Muscle layer of duodenum (tissue), 2 donors: ENCODE data around the gene NLK.

Experiments
- H3K27ac ChIP-seq: one replicate; pipeline ENCODE4 v1.7.0; 2013; ENCODE audit warnings: mild to moderate bottlenecking, low read length
- H3K27me3 ChIP-seq: one replicate; pipeline ENCODE4 v1.7.0; 2013; ENCODE audit warnings: low read depth, mild to moderate bottlenecking, control low read depth, low read length
- H3K36me3 ChIP-seq, 2 donors: one replicate each; pipeline ENCODE4 v1.7.0; 2013; ENCODE audit warnings: low read length in 2 of 2, control low read depth in 1 of 2, mild to moderate bottlenecking in 1 of 2; ENCODE audit not compliant: insufficient read depth in 2 of 2, control insufficient read depth in 1 of 2
- H3K4me1 ChIP-seq, 2 donors: one replicate each; pipeline ENCODE4 v1.7.0; 2013; ENCODE audit warnings: low read length in 2 of 2, mild to moderate bottlenecking in 2 of 2, control low read depth in 1 of 2, moderate library complexity in 1 of 2; ENCODE audit not compliant: insufficient read depth in 2 of 2, control insufficient read depth in 1 of 2
- H3K4me3 ChIP-seq, 2 donors: one replicate each; pipeline ENCODE4 v1.7.0; 2013; ENCODE audit warnings: low read length in 2 of 2, low read depth in 1 of 2, mild to moderate bottlenecking in 1 of 2
- H3K9me3 ChIP-seq, 2 donors: one replicate each; pipeline ENCODE4 v1.7.0; 2013; ENCODE audit warnings: low read length in 2 of 2, control low read depth in 1 of 2, mild to moderate bottlenecking in 1 of 2; ENCODE audit not compliant: control insufficient read depth in 1 of 2
- donor health status: healthy.

NLK gene

DNA sequence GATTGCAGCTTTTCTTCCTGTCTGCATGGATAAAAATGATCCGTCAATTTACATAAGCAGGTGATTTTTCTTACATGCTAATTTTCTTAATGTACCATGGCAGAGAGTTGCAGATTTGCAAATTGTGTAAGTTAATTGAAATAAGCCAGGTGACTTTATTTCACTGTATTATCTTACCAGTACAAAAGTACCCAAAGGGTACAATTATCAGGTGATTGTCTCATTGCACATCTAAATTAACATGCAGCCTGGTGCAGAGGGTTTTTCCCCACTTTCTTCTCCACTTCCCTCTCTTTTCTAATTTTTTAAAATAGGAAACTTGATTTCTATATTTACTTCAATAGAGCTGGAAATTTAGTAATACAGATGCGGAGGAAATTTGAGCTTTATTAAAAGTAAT is 11.2 kb downstream of the NLK start:
- H3K27ac ChIP-seq = no peak overlapping the region
- peaks cover 16 to 23% of the 10 kb centered on the region in 2 donors for H3K4me1 ChIP-seq

DNA sequence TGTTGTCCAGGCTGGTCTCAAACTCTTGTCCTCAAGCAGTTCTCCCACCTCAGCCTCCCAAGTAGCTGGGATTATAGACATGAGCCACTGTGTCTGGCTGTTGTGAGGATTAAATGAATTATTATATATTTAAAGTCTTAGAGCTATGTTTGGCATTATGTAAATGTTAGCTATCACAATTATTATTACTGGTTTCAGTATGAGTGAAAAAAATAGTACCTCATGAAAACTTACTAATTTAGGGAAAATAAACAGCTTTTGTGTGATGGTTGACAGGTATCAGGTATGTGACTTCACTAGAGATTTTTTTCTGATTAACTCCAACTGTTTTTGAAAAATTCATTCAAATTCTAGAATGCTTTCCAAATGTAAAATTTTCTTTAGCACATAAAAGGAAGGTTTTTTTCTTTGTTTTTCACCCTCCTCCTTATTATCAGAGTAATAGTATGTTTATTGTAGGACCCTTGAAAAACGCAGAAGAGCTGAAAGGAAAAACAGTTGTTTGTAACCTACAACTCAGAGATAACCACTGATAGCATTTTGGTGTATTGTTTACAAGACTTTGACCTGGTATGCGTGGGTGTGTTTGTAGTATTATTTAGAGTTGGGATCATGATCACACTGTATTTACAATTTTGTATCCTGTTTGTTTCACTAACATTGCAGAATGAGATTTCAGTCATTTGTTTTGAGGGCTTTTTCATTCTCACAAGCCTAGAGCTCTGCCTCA is 13.2 kb downstream of the NLK start:
- Histone ChIP-seq H3K27me3 (no peaks in the 10 kb centered on the region), H3K27ac (no peak overlapping the region), H3K4me1 (peaks cover 16 to 23% of the 10 kb centered on the region in 2 donors), H3K36me3 (no peaks in the 10 kb centered on the region), H3K9me3 (no peaks in the 10 kb centered on the region), H3K4me3 (no peak overlapping the region)

More for the DNA sequence above, 11.2 kb downstream of the NLK start:
- Histone ChIP-seq H3K36me3 (no peaks in the 10 kb centered on the region), H3K9me3 (no peaks in the 10 kb centered on the region), H3K27me3 (no peaks in the 10 kb centered on the region), H3K4me3 (no peak overlapping the region)

DNA sequence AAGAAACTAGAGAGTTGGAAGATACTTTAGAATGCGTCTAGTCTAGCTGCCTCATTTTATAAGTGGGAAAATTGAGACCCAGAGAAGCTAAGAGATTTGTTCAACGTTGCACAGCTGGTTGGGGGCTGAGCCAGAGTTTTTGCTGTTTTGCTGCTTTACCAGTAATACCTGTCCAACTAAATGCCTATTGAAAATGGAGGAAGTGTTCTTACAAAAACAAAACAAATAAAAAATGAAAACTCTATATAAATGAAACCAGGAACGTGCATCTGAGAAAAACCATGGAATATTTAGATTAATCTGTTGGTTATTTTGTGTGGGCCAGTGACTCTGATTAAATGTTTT is 13.8 kb downstream of the NLK start:
- Histone ChIP-seq H3K27me3 (no peaks in the 10 kb centered on the region), H3K36me3 (no peaks in the 10 kb centered on the region), H3K4me1 (peaks cover 16 to 23% of the 10 kb centered on the region in 2 donors), H3K4me3 (no peak overlapping the region), H3K9me3 (no peaks in the 10 kb centered on the region), H3K27ac (no peak overlapping the region)

DNA sequence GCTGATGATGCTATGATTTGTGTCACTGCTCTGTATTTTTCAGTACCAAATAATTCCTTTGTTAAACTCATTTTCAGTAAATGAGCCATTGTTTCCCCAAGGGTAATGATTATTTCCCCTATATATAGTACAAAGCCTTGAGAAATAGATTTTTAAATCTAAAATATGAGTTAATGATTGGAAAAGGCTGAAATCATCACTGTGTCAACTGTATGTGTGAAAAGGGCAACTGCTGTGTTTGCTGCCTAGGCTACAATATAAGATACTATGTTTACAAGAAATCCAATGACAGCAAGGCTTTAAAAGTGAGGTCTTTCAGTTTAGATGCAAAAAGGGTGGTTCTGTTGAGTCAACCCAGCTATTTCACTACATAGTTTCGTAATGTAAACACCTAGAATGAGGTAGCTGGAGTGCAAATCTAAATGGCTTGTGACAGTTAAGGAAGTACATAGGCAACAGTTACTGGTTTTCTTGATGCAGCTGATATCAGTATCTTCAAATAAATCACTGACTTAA is 15.3 kb downstream of the NLK start:
- H3K27me3 ChIP-seq = no peaks in the 10 kb centered on the region
- no peak overlapping the region for H3K4me3 ChIP-seq
- H3K9me3 ChIP-seq = no peaks in the 10 kb centered on the region
- H3K4me1 ChIP-seq = peaks cover 16 to 23% of the 10 kb centered on the region in 2 donors
- H3K36me3 ChIP-seq = no peaks in the 10 kb centered on the region
- H3K27ac ChIP-seq = no peak overlapping the region

DNA sequence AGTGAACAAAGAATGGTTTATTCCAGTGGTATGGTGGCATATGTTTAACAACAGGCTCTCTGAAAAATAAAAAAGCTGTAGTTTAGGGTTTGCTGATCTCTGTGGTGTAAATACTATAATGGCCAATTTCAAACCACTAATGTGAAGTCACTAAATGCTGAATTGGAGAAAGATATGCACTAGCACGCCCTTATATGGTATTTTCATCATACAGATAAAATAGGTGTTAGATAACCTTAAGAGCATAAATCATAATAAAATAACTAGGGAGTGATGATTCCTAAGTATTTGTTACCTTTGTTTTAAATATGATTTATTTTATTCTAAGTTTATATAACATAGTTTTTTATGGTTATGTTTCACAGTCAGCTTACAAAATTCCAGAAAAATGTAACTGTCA is 17.2 kb downstream of the NLK start:
- H3K9me3 ChIP-seq = no peaks in the 10 kb centered on the region
- no peak overlapping the region for H3K27ac ChIP-seq
- no peaks in the 10 kb centered on the region for H3K36me3 ChIP-seq

DNA sequence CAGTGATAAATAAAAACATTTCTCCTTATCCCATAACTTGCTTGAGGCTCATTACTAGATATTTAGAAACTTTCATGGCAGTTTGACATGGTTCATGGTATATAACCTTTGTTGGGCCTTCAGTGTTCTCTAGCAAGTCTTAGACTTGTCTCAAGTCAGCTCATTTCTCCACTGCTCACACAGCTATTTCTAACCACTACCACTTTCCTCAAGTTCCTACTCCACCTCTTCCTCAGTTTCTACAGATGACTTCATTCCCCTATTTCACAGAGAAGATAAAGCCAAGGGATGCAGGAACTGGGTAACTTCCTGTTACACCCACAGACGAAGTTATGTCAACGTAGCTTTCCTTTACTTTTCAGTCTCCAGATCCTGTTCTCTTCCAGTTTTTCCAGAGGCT is 23.2 kb downstream of the NLK start:
- H3K27ac ChIP-seq = no peak overlapping the region
- H3K36me3 ChIP-seq = no peaks in the 10 kb centered on the region
- no peak overlapping the region for H3K4me3 ChIP-seq
- no peaks in the 10 kb centered on the region for H3K4me1 ChIP-seq
- no peaks in the 10 kb centered on the region for H3K27me3 ChIP-seq
- no peaks in the 10 kb centered on the region for H3K9me3 ChIP-seq

More for the DNA sequence above, 17.2 kb downstream of the NLK start:
- peaks cover 10 to 16% of the 10 kb centered on the region in 2 donors for H3K4me1 ChIP-seq
- H3K4me3 ChIP-seq = no peak overlapping the region
- H3K27me3 ChIP-seq = no peaks in the 10 kb centered on the region

DNA sequence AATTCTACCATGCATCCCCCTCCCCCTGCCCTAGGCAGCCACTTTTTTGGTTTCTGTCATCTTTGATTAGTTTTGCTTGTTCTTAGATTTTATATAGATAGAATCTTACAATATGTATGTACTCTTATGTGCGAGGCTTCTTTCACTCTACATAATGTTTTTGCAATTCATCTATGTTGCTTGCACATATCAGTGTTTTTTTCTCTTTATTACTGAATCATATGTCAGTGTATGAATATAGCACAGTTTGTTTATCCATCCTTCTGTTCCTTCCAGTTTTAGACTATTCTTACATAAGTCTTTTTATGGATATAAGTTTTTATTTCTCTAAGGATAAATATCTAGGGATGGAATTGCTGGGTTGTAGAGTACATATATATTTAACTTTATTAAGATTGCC is 26.6 kb downstream of the NLK start:
- Histone ChIP-seq H3K4me1 (no peaks in the 10 kb centered on the region), H3K9me3 (peaks cover 5 to 11% of the 10 kb centered on the region in 2 donors), H3K27ac (no peak overlapping the region), H3K4me3 (no peak overlapping the region), H3K36me3 (peaks cover 0 to 5% of the 10 kb centered on the region in 2 donors), H3K27me3 (no peaks in the 10 kb centered on the region)

DNA sequence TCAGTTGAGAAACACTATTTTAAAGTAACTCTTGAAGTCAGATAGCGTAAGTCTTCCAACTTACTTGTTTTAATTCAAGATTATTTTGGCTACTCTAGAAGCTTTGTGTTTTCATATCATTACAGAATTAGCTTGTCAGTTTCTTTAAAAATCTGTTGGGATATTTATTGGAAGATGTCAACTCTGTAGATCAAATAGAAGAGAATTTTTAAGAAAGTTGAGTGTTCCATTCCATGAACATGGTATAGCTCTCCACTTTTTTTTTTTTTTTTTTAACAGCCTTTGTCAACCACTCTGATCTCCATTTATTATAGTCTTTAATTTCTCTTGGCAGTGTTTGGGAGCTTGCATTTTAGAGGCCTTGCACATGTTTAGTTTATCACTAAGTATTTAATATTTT is 28.7 kb downstream of the NLK start:
- H3K36me3 ChIP-seq = peaks cover 0 to 5% of the 10 kb centered on the region in 2 donors
- peaks cover 0 to 3% of the 10 kb centered on the region in 2 donors for H3K4me1 ChIP-seq
- H3K9me3 ChIP-seq = peaks cover 5 to 11% of the 10 kb centered on the region in 2 donors
- H3K27me3 ChIP-seq = no peaks in the 10 kb centered on the region
- H3K4me3 ChIP-seq = no peak overlapping the region
- no peak overlapping the region for H3K27ac ChIP-seq

DNA sequence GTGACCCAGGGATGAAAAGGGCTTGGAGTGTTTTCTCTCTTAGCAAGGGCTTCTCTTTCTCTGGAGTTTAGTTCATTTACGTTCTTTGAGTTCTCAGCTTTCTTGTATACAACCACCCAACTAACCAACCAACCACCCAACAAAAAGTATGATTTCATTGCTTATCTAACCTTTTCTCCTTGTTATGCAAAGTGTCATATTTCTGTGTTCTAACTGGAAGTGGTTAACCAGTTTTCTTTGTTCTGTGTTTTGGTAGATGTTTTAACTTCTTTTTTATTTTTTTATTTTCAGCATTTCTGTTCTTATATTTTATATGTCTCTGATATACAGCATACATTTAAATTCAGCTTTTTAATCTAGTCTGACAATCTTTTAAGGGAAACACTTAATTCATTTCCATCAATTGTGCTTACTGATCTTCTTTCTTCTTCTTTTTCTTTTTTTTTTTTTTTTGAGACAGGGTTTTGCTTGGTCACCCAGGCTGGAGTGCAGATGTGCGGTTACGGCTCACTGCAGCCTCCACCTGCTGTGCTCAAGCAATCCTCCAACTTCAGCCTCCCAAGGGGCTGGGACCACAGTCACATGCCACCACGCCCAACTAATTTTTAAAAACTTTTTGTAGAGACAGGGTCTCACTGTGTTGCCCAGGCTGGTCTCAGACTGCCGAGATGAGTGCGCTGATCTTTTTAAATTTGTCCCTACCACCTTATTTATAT is 29.6 kb downstream of the NLK start:
- no peak overlapping the region for H3K27ac ChIP-seq
- peaks cover 0 to 3% of the 10 kb centered on the region in 2 donors for H3K4me1 ChIP-seq
- no peaks in the 10 kb centered on the region for H3K27me3 ChIP-seq

DNA sequence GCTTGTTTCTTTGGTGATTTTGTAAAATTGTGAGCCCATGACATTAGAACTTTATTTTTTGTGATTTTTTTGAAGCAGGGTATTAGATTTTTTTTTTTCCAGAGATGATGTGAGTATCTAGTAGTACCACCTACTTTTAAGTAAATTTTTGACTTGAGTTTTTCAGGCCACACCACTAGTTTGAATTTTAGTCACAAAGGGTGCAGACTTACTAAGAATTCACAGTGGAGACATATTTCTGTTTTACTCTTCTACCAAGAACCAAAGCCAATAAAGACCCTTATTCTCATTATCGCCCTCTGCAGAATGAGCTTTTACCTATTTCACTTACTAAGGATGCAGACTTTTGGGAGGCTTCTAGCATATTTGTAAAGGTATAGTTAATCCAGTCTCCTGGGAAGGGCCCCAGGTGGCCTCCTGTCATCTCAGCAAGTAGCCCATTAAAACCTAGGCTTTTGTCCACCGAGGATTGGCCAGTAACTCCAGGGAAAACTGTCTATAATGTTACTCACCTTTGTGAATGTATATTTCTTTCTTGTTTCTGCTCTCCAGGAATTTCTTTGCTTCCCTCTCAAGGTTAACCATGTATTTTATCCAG is 30.6 kb downstream of the NLK start:
- no peaks in the 10 kb centered on the region for H3K27me3 ChIP-seq
- H3K9me3 ChIP-seq = peaks cover 5 to 11% of the 10 kb centered on the region in 2 donors
- peaks cover 0 to 5% of the 10 kb centered on the region in 2 donors for H3K36me3 ChIP-seq
- H3K4me1 ChIP-seq = peaks cover 0 to 3% of the 10 kb centered on the region in 2 donors
- H3K4me3 ChIP-seq = no peak overlapping the region
- no peak overlapping the region for H3K27ac ChIP-seq

More for the DNA sequence above, 29.6 kb downstream of the NLK start:
- no peak overlapping the region for H3K4me3 ChIP-seq
- peaks cover 0 to 5% of the 10 kb centered on the region in 2 donors for H3K36me3 ChIP-seq
- peaks cover 5 to 11% of the 10 kb centered on the region in 2 donors for H3K9me3 ChIP-seq

DNA sequence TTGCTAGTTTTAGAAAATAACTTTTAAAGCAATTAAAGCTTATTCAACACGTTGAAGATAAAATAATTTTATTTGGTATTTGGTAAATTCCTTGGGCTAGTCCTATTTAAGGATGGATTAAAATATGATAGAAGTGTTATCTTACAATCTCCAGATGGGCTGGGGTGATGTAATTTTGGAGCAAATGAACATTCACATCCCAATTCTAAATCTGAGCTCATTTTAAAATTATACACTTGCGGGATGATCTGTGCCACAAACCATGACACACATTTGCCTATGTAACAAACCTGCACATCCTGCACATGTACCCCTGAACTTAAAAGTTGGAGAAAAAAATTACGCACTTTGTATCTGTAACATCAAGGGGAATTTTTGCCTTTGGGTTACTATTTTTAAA is 31.5 kb downstream of the NLK start:
- Histone ChIP-seq H3K36me3 (peaks cover 0 to 5% of the 10 kb centered on the region in 2 donors), H3K4me1 (peaks cover 0 to 3% of the 10 kb centered on the region in 2 donors), H3K9me3 (peaks cover 5 to 11% of the 10 kb centered on the region in 2 donors), H3K27ac (no peak overlapping the region), H3K27me3 (no peaks in the 10 kb centered on the region), H3K4me3 (no peak overlapping the region)
